K562 (cell line): ENCODE measurements around the gene PLCL2. TPM values are rescaled to one million over a fixed set of nuclear protein-coding genes. Genes with fewer than 3 reads are reported as not detected.

Experiments
- CREB5 ChIP-seq: fragments of 250-450 bp; sonication (Bioruptor Pico); IDR thresholded peaks from 2 replicates; pipeline ENCODE4 v1.5.0; 2020; ENCODE audit warnings: mild to moderate bottlenecking
- GMEB1 ChIP-seq: fragments of 250-450 bp; sonication (Bioruptor Pico); IDR thresholded peaks from 2 replicates; pipeline ENCODE4 v1.4.0; 2020; ENCODE audit warnings: mild to moderate bottlenecking
- KLF13 ChIP-seq: fragments of 450-650 bp; IDR thresholded peaks from 2 replicates; pipeline ENCODE4 v1.6.1; 2016; ENCODE audit warnings: missing genetic modification characterization, low read depth, mild to moderate bottlenecking, missing compliant biosample characterization, moderate library complexity, borderline replicate concordance
- LCOR ChIP-seq: sonication (generic); formaldehyde crosslinking; IDR thresholded peaks from 2 replicates; pipeline ENCODE4 v1.8.0; 2022; ENCODE audit warnings: mild to moderate bottlenecking, missing genetic modification reagents
- MEIS2 ChIP-seq: fragments of 450-650 bp; IDR thresholded peaks from 2 replicates; pipeline ENCODE4 v1.6.1; 2014; ENCODE audit warnings: mild to moderate bottlenecking; ENCODE audit not compliant: partially characterized antibody
- NR3C1 ChIP-seq: sonication (generic); formaldehyde crosslinking; IDR thresholded peaks from 2 replicates; pipeline ENCODE4 v1.8.1; 2022; ENCODE audit warnings: missing genetic modification reagents
- TCF3 ChIP-seq: sonication (generic); formaldehyde crosslinking; IDR thresholded peaks from 2 replicates; pipeline ENCODE4 v1.4.0; 2020; ENCODE audit warnings: mild to moderate bottlenecking, missing genetic modification reagents
- ZNF140 ChIP-seq: fragments of 250-450 bp; sonication (Bioruptor Pico); IDR thresholded peaks from 2 replicates; pipeline ENCODE4 v1.8.0; 2021; ENCODE audit warnings: moderate library complexity, mild to moderate bottlenecking, inconsistent platforms
- ZNF263 ChIP-seq: sonication (generic); formaldehyde crosslinking; IDR thresholded peaks from 2 replicates; pipeline ENCODE4 v1.8.0; 2022; ENCODE audit warnings: mild to moderate bottlenecking, missing genetic modification reagents, borderline replicate concordance
- polyA plus RNA-seq, 8 experiments: library from polyadenylated mRNA; depleted of rRNA in 4 of 8; stranded (reverse) in 5 of 8; unstranded in 3 of 8; fragments of >200 nt; fragmentation: Nextera tagmentation in 2 of 8; fragmentation: Illumina TruSeq in 1 of 8; extraction: Ambion mirVana in 2 of 8; extraction: Trizol in 1 of 8; gene quantifications; 2 replicates each; pipeline versions ENCODE4 v1.2.1 to v1.2.3, GENCODE V29; 2011 to 2014; ENCODE audit warnings: inconsistent platforms in 1 of 8, missing spikeins in 1 of 8
- total RNA-seq, 7 experiments: library from RNA; depleted of rRNA in 6 of 7; stranded (reverse); fragments of >200 nt in 6 of 7; fragmentation: Illumina TruSeq in 2 of 7; extraction: Trizol in 2 of 7; gene quantifications; 2 replicates each; pipeline versions ENCODE4 v1.2.1 to v1.2.3, GENCODE V29; 2011 to 2021; ENCODE audit warnings: low replicate concordance in 1 of 7

PLCL2 gene
- total and polyA plus RNA-seq, 9 of the 15 experiments (the other 6 are each of a cell fraction or from before 2014, with no cell fraction given) = 0.03 to 0.18 (median 0.11) TPM; not detected in 2

GRCh38 chr3:17074559-17074958, 189.8 kb downstream of the PLCL2 start (continued):
- TF ChIP-seq ZNF140 (CRISPR knock-in tag) (no peak), ZNF263 (CRISPR knock-in tag) (no peak), KLF13 (tag) (no peak), NR3C1 (CRISPR knock-in tag) (no peak), TCF3 (no peak), MEIS2 (no peak), GMEB1 (no peak), LCOR (CRISPR knock-in tag) (no peak), CREB5 (CRISPR knock-in tag) (no peak)
